Lung (tissue), 12 donors: Measurements from ENCODE around the gene RANBP1. TPM values are rescaled to one million over a fixed set of nuclear protein-coding genes. Genes with fewer than 3 reads are reported as not detected.

ENCODE experiments used
- ATAC-seq: fragments of 200-7000 bp; cut with Tn5 transposase; one replicate; pipeline ENCODE4 v1.9.1; 2020; ENCODE audit warnings: moderate number of reproducible peaks; ENCODE audit not compliant: insufficient read depth, low FRiP score
- DNase-seq, 3 donors: peaks; one replicate each; pipeline ENCODE4 v3.0.0-alpha.2; 2013 to 2017
- H3K27ac ChIP-seq, 2 donors: one replicate each; pipeline ENCODE4 v1.5.1; 2013; ENCODE audit warnings: mild to moderate bottlenecking in 2 of 2, moderate library complexity in 2 of 2, control low read depth in 1 of 2, inconsistent platforms in 1 of 2, low read depth in 1 of 2, low read length in 1 of 2
- H3K27me3 ChIP-seq, 3 donors: one replicate each; pipeline ENCODE4 v1.5.1; 2013; ENCODE audit warnings: low read length in 2 of 3; ENCODE audit not compliant: control insufficient read depth in 3 of 3, insufficient read depth in 3 of 3
- H3K36me3 ChIP-seq, 4 donors: one replicate each; pipeline ENCODE4 v1.5.1; 2013; ENCODE audit warnings: low read length in 4 of 4, mild to moderate bottlenecking in 1 of 4, moderate library complexity in 1 of 4; ENCODE audit not compliant: control insufficient read depth in 4 of 4, insufficient read depth in 4 of 4
- H3K4me1 ChIP-seq, 5 donors: one replicate each; pipeline ENCODE4 v1.5.1; 2013; ENCODE audit warnings: low read length in 5 of 5, mild to moderate bottlenecking in 2 of 5, moderate library complexity in 1 of 5; ENCODE audit not compliant: control insufficient read depth in 5 of 5, insufficient read depth in 5 of 5
- H3K4me3 ChIP-seq: one replicate; pipeline ENCODE4 v1.5.1; 2013; ENCODE audit warnings: mild to moderate bottlenecking, control low read depth, moderate library complexity
- H3K9ac ChIP-seq, 2 donors: one replicate each; pipeline ENCODE4 v1.5.1; 2013; ENCODE audit warnings: low read length in 2 of 2, control low read depth in 1 of 2; ENCODE audit not compliant: insufficient read depth in 1 of 2
- H3K9me3 ChIP-seq, 4 donors: one replicate each; pipeline ENCODE4 v1.5.1; 2013; ENCODE audit warnings: low read length in 3 of 4, mild to moderate bottlenecking in 1 of 4, moderate library complexity in 1 of 4; ENCODE audit not compliant: control insufficient read depth in 4 of 4, insufficient read depth in 3 of 4
- CTCF ChIP-seq: IDR thresholded peaks from 2 replicates; pipeline ENCODE4 v1.5.1; 2012; ENCODE audit warnings: mild to moderate bottlenecking; ENCODE audit errors: control extremely low read depth, extremely low read depth
- WGBS, 2 donors: extraction: QIAGEN DNeasy Blood & Tissue Kit; methylation state at CpG; one replicate each; pipeline ENCODE4 v1.1.7; 2013; 5-methylcytosine and 5-hydroxymethylcytosine counted together
- polyA plus RNA-seq, 2 donors: library from polyadenylated mRNA; stranded (reverse); fragments of 200-250 nt; gene quantifications; one replicate each; pipeline ENCODE4 v1.2.1, GENCODE V29; 2013
- total RNA-seq, 2 donors: library from RNA; depleted of rRNA in 1 of 2; stranded (reverse); fragments of >200 nt in 1 of 2; gene quantifications; one replicate each; pipeline ENCODE4 v1.2.1, GENCODE V29; 2014 to 2021
- donor health status: control.
- donor health status: control.
- donor health status: Bipolar disorder and iron deficiency.
- donor health status: healthy.
- donor health status: DM: yes; HTN: yes; CAD: no.

The RANBP1 gene
- total and polyA plus RNA-seq, 4 donors = 72.9 to 119 (median 83.2) TPM

- Histone ChIP-seq H3K36me3 (peaks cover 12 to 74% (median 34%) of the 10 kb centered on the region in 4 donors), H3K27ac (no peak overlapping the region), H3K27me3 (no peaks in the 10 kb centered on the region), H3K9ac (no peak overlapping the region), H3K9me3 (no peaks in the 10 kb centered on the region), H3K4me1 (no peaks in the 10 kb centered on the region), H3K4me3 (no peak overlapping the region)
- TF ChIP-seq CTCF = no peak
- ATAC-seq = no peak
- 96 to 98% methylated on average over 7 of the region's 7 CpGs for WGBS, 2 donors
- DNase-seq = no peak
These were observed 10.3 kb upstream of the RANBP1 start for GRCh38 chr22:20105456-20106204.

GRCh38 chr22:20106205-20106848 is 9.6 kb upstream of the RANBP1 start:
- Histone ChIP-seq H3K27ac (no peak overlapping the region), H3K4me1 (no peaks in the 10 kb centered on the region), H3K9me3 (no peaks in the 10 kb centered on the region), H3K27me3 (no peaks in the 10 kb centered on the region), H3K36me3 (peaks cover 7 to 72% (median 34%) of the 10 kb centered on the region in 4 donors), H3K4me3 (no peak overlapping the region), H3K9ac (no peak overlapping the region)
- 94 to 95% methylated on average over 20 of the region's 20 CpGs for WGBS, 2 donors
- DNase-seq = no peak
- no peak for ATAC-seq
- TF ChIP-seq CTCF = no peak

- Histone ChIP-seq H3K9me3 (no peaks in the 10 kb centered on the region), H3K4me3 (no peak overlapping the region), H3K4me1 (no peaks in the 10 kb centered on the region), H3K27me3 (no peaks in the 10 kb centered on the region), H3K9ac (no peak overlapping the region), H3K27ac (no peak overlapping the region), H3K36me3 (peaks cover 7 to 73% (median 34%) of the 10 kb centered on the region in 4 donors)
- DNase-seq = no peak
- TF ChIP-seq CTCF = no peak
- no peak for ATAC-seq
- WGBS, 2 donors = 94 to 95% methylated on average over 10 of the region's 10 CpGs
These were observed 9.1 kb upstream of the RANBP1 start for GRCh38 chr22:20106849-20107237.
